Measurements from ENCODE around the gene FRG1. TPM values are rescaled to one million over a fixed set of nuclear protein-coding genes. Genes with fewer than 3 reads are reported as not detected.
"Not testable (repeated sequence)": the region's sequence is repeated elsewhere in the genome, so short reads cannot be mapped to it uniquely, and the experiment has no call there.

Gene FRG1
- total and polyA plus RNA-seq, 2 experiments from 2014 or later: 27.8 to 35.6 TPM

DNA sequence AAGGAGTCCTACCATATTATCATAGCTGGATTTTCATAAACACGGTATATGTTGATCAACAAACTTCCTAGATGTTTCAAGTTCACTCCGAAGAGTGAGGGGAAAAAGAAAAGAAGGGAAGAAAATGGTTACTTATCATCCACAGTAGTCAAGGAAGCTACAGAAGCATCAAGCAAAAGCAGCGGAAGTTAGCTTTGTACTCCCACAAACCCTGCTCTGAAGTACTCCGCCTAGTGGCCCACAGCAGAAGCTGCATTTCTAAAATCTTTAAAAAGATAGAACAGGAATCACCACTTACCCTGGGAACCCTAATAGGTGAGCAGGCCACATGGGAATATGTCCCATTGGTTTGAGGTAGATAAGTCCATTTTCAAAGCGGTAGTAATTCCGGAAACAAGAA, 28.5 kb upstream of the FRG1 start:
- H3K4me1 ChIP-seq (ENCODE audit: insufficient read depth): no peaks in the 10 kb centered on the region
- H3K9me2 ChIP-seq (replicated peaks; ENCODE audit: insufficient read depth): no peaks in the 10 kb centered on the region
- no peaks in the 10 kb centered on the region for H3K27me3 ChIP-seq
- H3K9me3 ChIP-seq (ENCODE audit: low read depth): no peaks in the 10 kb centered on the region
- TF ChIP-seq, protein P1, sequence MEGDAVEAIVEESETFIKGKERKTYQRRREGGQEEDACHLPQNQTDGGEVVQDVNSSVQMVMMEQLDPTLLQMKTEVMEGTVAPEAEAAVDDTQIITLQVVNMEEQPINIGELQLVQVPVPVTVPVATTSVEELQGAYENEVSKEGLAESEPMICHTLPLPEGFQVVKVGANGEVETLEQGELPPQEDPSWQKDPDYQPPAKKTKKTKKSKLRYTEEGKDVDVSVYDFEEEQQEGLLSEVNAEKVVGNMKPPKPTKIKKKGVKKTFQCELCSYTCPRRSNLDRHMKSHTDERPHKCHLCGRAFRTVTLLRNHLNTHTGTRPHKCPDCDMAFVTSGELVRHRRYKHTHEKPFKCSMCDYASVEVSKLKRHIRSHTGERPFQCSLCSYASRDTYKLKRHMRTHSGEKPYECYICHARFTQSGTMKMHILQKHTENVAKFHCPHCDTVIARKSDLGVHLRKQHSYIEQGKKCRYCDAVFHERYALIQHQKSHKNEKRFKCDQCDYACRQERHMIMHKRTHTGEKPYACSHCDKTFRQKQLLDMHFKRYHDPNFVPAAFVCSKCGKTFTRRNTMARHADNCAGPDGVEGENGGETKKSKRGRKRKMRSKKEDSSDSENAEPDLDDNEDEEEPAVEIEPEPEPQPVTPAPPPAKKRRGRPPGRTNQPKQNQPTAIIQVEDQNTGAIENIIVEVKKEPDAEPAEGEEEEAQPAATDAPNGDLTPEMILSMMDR (IDR thresholded peaks at IDR 0.05; ENCODE audit: poor library complexity): peak; percentile 29
- no peak for TF ChIP-seq EZH2 (IDR thresholded peaks at IDR 0.05; ENCODE audit: borderline replicate concordance)
- 46% methylated on average over 6 of the region's 6 CpGs for WGBS (ENCODE audit: low lambda C conversion rate, missing lambda C conversion rate)
- DNase-seq (ENCODE audit: low spot score): no peak
- H3K4me3 ChIP-seq: no peak overlapping the region
- no peak overlapping the region for H2AFZ ChIP-seq
- H4K20me1 ChIP-seq (ENCODE audit: insufficient read depth, poor library complexity, severe bottlenecking): no peaks in the 10 kb centered on the region
- H3K4me2 ChIP-seq: no peak overlapping the region
- H3K27ac ChIP-seq: no peak overlapping the region
- no peaks in the 10 kb centered on the region for H3K79me2 ChIP-seq
- H3K36me3 ChIP-seq (replicated peaks; ENCODE audit: insufficient read depth, low read depth): no peaks in the 10 kb centered on the region

DNA sequence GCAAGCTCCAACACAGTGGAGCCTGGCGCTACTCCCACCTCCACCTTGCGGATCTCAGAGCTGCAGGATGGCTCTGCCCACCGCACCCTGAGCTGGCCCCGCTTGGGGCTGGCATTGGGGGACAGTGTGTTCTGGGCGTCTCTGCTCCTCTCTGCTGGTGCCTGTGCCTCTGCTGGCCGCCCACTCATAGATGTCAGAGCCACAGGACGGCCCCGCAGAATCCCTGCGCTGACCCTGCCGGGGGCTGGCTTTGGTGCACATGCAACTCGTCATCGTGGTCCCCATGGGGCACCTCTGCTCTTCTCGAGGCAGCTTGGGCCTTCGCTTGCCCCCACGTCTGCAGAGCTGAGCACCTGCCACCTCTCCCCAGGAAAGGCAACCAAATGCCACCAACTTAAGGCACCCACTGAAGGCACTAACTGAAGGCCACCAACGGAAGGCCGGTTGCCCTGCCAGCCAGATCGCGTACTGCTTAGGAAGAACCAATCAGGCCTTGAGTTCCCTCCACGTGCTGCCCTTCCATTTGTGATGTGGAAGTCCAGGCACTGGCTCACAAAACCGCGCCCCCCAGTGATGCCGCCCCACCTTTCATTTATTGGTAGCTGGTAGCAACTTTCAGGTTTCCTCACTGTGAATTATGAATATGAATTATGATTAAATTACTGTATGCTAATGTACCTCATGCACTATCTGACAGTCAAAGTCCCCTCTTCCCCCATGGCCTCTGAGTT, 23.3 kb upstream of the FRG1 start:
- DNase-seq (ENCODE audit: low spot score): no peak
- WGBS (ENCODE audit: low lambda C conversion rate, missing lambda C conversion rate): 92% methylated on average over 23 of the region's 23 CpGs
- Histone ChIP-seq H3K79me2 (no peaks in the 10 kb centered on the region), H2AFZ (no peak overlapping the region), H4K20me1 (ENCODE audit: insufficient read depth, poor library complexity, severe bottlenecking) (no peaks in the 10 kb centered on the region), H3K9me3 (ENCODE audit: low read depth) (peaks cover 11% of the 10 kb centered on the region), H3K4me3 (no peak overlapping the region), H3K4me1 (ENCODE audit: insufficient read depth) (no peaks in the 10 kb centered on the region), H3K9me2 (replicated peaks; ENCODE audit: insufficient read depth) (no peaks in the 10 kb centered on the region), H3K36me3 (replicated peaks; ENCODE audit: insufficient read depth, low read depth) (no peaks in the 10 kb centered on the region), H3K4me2 (no peak overlapping the region), H3K27me3 (no peaks in the 10 kb centered on the region), H3K27ac (no peak overlapping the region)
- no peak for TF ChIP-seq EZH2phosphoT487 (IDR thresholded peaks at IDR 0.05; ENCODE audit: low read depth, severe bottlenecking, unreplicated experiment)
- TF ChIP-seq, protein P1 (IDR thresholded peaks at IDR 0.05; ENCODE audit: poor library complexity): no peak
- no peak for TF ChIP-seq EZH2 (IDR thresholded peaks at IDR 0.05; ENCODE audit: borderline replicate concordance)

DNA sequence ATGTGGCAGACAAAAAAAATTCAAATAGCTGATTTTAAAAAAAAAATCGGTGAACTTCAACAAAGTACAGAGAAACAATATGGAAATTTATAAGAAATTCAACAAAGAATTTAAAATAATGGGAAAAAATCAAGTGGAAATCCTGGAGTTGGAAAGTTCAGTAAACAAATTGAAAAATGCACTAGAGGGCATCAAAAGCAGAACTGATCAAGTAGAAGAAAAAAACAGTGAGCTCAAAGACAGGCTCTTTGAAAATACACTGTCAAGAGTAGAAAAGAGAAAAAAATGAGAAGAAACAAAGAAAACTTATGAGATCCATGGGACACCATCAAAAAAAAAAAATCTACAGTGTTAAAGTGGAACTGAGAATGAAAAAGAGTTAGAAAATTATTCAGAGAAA, 19.6 kb upstream of the FRG1 start:
- H3K9me2 ChIP-seq (replicated peaks; ENCODE audit: insufficient read depth): no peaks in the 10 kb centered on the region
- H2AFZ ChIP-seq: no peak overlapping the region
- H3K9me3 ChIP-seq (ENCODE audit: low read depth): peaks cover 11% of the 10 kb centered on the region
- no peak for TF ChIP-seq EZH2phosphoT487 (IDR thresholded peaks at IDR 0.05; ENCODE audit: low read depth, severe bottlenecking, unreplicated experiment)
- TF ChIP-seq EZH2 (IDR thresholded peaks at IDR 0.05; ENCODE audit: borderline replicate concordance): no peak
- TF ChIP-seq, protein P1 (IDR thresholded peaks at IDR 0.05; ENCODE audit: poor library complexity): no peak
- no peaks in the 10 kb centered on the region for H3K27me3 ChIP-seq
- H3K79me2 ChIP-seq: no peaks in the 10 kb centered on the region
- H3K4me2 ChIP-seq: no peak overlapping the region
- no peaks in the 10 kb centered on the region for H3K4me1 ChIP-seq (ENCODE audit: insufficient read depth)
- H3K36me3 ChIP-seq (replicated peaks; ENCODE audit: insufficient read depth, low read depth): no peaks in the 10 kb centered on the region
- no peaks in the 10 kb centered on the region for H4K20me1 ChIP-seq (ENCODE audit: insufficient read depth, poor library complexity, severe bottlenecking)
- no peak overlapping the region for H3K27ac ChIP-seq
- WGBS (ENCODE audit: low lambda C conversion rate, missing lambda C conversion rate): 75% methylated on average over 1 of the region's 1 CpG
- no peak for DNase-seq (ENCODE audit: low spot score)
- H3K4me3 ChIP-seq: no peak overlapping the region

DNA sequence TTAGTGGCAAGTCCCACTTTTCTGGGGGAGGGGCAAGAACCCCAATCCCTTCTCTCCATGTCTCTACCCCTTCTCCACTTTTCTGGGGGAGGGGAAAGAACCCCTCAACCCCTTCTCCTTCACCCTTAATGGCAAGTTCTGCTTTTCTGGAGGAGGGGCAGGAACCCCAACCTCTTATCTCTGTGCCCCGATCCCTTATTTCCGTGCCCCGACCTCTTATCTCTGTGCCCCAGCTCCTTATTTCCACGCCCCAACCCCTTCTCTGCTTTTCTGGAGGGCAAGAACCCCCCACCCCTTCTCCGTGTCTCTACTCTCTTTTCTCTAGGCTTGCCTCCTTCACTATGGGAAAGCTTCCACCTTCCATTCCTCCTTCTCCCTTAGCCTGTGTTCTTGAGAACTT, 13.9 kb upstream of the FRG1 start:
- H3K9me3 ChIP-seq (ENCODE audit: low read depth); H3K36me3 ChIP-seq (replicated peaks; ENCODE audit: insufficient read depth, low read depth); H3K27me3 ChIP-seq; DNase-seq (ENCODE audit: low spot score); H2AFZ ChIP-seq; H3K4me1 ChIP-seq (ENCODE audit: insufficient read depth); H4K20me1 ChIP-seq (ENCODE audit: insufficient read depth, poor library complexity, severe bottlenecking); H3K9me2 ChIP-seq (replicated peaks; ENCODE audit: insufficient read depth); H3K4me2 ChIP-seq; H3K4me3 ChIP-seq; H3K27ac ChIP-seq; H3K79me2 ChIP-seq: not testable (repeated sequence)
- 93% methylated on average over 5 of the region's 5 CpGs for WGBS (ENCODE audit: low lambda C conversion rate, missing lambda C conversion rate)
